ENCODE measurements around the gene ITPKC. TPM values are rescaled to one million over a fixed set of nuclear protein-coding genes. Genes with fewer than 3 reads are reported as not detected.

Gene ITPKC
- total RNA-seq, result 4.7 and 5.1 TPM in 2 replicates

DNA sequence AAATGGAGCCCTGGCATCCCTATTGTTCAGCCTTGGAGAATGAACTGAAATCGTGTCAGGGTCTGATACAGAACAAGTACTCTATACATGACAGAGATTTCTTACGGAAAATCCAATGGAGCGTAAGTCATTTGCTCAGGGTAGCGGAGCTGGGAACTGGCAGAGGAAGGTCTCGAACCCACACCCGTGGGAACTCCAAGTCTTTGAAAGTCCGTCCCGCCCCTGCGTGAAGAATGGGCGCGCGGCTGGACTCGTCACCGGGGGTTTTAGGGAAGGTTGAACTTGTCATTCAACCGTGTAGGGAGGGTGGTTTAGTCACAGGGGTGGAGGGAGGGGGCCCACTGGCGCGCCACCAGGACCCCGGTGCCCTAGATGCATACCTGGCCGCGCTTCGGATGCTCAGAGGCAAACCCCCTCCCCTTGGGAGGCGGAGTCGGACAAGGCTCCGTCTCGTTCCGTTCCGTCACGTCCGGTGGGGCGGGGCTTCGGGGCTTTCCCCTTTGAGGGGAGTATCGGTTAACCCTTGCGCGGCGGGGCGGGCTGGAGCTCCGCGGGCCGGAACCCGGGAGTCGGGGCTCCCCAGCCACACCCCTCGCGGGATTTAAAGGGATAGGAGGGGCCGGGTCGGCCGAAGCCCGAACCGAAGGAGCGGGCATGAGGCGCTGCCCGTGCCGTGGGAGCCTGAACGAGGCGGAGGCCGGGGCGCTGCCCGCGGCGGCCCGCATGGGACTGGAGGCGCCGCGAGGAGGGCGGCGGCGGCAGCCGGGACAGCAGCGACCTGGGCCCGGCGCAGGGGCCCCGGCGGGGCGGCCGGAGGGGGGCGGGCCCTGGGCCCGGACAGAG is at the start of gene ITPKC, which contains the start of gene COQ8B:
TSS of gene ITPKC (plus strand) at position 631 of the 843 bp plus-strand sequence. CDS start at position 655, 24 bp downstream.
TSS of gene COQ8B (minus strand) at position 405 of the 843 bp plus-strand sequence. CDS start 2,254 bp downstream, outside the sequence.
- intact Hi-C loops (cut with micrococcal nuclease), result loop anchor here (1.0 to 10.0 kb wide), 6 partner anchors 62 to 678 kb away; partner anchors contain the start of genes BCKDHA, C19orf47, EXOSC5 and PLD3

DNA sequence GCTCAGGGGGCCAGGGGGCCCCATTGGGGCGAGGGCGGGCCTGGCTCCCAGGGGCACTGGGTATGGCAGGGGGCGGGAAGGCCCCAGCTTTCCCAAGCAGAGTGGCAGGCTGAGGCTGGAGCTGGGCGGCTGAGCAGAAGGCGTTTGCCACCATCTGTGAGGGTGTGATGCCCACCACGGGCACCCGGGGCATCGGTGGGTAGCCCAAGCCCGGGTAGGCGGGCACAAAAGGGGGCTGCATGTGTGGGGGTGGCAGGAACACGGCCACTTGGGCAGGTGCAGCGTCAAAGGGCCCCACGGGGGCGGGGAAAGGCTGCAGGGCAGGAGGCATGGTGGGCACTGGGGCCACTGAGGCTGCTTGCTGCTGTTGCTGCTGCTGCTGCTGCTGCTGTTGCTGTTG is 49.3 kb upstream of the ITPKC start:
- intact Hi-C loops (cut with micrococcal nuclease), result no loop called here

DNA sequence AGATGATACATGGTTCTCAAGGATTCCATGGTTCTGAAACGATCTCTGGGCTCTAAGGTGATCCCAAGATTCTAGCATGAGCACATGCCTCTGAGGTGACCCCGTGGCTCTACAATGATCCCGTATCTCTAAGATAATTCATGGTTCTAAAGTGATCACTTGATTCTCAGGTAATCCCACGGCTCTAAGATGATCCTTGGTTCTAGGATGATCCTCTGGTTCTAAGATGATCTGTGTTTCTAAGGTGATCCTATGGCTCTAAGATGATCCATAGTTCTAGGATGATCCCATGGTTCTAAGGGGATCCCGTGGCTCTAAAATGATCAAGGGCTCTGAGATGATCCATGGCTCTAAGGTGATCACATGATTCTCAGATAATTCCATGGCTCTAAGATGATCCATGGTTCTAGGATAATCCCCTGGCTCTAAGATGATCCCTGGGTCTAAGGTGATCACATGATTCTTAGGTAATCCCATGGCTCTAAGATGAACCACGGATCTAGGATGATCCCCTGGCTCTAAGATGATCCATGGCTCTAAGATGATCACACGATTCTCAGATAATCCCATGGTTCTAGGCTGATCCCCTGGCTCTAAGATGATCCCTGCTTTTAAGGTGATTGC is 47.8 kb upstream of the ITPKC start:
- intact Hi-C loops (cut with micrococcal nuclease), result no loop called here

DNA sequence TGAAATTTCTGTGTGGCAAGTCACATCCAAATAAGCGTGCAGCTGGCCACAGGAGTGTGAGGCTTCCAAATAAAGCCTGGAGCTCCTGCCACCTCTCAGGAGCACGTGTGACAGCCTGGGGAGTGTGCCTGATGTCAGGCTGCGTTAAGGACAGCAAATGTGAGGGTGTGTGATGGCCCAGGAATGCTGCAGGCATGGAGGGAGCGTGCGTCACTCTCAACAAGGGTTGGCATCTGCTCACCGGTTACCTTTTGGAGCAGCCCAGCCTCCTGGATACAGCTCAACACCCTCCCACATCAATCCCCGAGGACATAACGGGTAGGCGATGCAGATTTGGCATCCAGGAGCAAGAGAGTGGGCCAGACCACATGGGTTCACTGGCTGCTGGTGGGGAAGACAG is 45.5 kb upstream of the ITPKC start:
- intact Hi-C loops (cut with micrococcal nuclease), result no loop called here

DNA sequence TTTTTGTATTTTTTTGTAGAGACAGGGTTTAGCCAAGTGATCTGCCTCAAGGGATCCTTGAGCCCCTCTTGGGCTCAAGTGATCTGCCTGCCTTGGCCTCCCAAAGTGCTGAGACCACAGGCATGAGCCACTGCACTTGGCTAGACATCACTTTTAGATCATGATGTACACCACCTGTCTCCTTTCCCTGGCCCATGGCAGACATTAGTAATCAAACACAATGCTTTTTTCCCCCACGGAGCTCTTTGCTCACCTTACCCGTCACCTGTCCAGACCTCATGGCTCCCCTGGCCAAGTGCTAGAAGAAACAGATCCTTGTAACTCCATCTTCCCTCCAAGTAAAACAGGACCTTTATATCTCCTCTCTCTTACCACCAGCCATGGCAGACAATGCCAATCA is 44.9 kb upstream of the ITPKC start:
- intact Hi-C loops (cut with micrococcal nuclease), result no loop called here

DNA sequence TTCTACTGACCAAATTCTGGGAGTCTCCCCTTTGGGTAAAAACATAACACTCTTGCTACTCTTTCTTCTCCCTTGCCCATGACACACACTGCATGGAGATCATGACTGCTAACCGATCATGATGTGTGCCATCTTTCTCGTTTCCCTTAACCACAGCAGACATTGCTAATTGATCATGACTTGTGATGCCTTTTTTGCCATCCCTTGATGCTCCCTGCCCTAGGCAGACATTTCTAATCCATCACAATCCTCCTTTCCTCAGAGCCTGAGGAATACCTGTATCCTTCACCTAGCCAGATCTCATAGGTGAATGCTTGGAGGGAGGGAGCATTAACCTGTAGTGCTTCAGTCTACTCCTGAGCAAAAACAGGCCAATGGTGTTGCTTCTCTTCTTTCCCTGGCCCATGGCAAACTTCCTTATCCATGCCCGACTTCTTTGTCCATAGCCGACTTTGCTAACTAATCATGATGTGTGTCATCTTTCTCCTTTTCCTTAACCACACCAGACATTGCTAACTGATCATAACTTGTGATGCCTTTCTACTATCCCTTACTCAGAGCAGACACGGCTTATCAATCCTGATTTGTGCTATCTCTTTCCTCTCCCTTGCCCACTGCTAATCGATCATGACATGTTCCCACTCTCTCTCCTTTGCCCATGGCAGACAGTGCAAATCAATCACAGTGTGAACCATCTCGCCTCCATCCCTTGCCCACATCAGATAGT is 44.2 kb upstream of the ITPKC start:
- intact Hi-C loops (cut with micrococcal nuclease), result no loop called here

DNA sequence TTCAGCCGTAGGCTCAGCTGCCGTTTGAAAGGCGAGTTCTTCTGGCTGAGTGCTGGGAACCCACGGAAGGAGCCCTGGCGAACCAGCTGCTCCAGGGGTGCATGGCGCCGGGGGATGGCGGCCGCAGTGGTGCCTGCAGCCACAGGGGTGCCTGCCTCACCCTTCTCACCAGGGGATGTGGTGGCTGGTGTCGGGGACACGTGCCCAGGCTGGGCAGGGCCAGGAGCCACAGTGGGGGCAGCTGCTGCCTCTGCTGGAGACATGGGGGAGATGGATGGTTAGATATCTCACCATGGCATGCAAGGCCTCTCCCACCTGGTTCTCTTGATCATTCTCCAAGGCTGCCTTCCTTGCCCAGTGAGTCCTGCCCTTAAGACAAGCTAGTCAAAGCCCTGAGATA is 43.5 kb upstream of the ITPKC start:
- intact Hi-C loops (cut with micrococcal nuclease), result no loop called here

DNA sequence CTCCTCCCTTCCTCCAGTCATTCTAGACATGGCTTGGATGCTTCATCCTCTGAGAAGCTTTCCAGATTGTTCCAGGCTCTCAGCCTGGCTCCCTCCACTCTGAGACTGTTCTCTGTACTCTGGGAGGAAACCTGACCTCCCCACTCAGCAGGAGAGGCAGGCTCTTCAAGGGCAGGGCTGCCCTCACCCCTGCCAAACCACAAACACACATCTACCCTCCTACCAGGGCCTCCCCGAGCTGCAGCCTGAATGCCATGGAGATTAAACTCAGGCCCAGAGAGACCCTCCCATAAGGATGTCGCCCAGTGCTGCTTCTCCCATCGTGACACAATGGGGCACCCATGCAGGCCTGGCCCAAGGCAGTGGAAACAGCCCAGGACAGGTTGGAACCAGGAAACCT is 42.6 kb upstream of the ITPKC start:
- intact Hi-C loops (cut with micrococcal nuclease), result no loop called here

DNA sequence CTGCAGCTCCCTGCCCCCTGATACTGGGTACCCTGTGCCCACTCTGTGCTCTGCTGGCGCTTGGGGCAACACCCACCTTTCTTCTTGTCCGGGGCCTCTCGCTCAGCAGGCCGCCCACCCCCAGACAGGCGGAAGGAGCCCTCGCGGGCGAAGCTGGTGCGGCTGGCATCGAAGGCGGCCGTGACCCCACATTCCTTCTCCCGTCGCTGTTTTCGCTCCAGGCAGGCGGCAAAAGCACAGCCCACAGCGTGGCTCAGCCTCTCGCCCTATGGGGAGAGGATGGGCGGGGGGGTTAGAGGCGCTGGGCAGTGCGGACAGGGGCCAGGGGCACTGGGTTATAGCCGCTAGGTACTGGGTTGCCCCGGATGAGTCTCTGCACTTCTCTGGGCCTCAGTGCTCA is 39.8 kb upstream of the ITPKC start:
- intact Hi-C loops (cut with micrococcal nuclease), result no loop called here

DNA sequence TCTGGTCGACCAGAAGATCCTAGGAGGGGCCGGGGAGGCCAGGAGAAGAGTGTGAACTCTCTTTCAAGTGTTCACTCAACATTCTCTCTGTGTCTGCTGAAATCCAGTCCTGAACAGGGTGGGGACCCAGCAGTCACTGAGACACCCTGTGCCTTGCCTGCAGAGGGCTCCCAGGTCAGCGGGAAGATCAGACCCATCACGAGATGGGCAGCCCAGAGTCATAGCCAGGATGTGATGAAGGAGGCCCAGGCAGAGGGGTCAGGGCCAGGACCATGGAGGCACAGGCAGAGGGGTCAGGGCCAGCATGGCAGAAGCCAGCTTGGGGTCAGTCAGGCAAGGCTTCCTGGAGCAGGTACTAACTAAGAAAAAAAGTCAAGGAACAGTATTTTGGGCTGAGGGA is 35.9 kb upstream of the ITPKC start:
- intact Hi-C loops (cut with micrococcal nuclease), result no loop called here

DNA sequence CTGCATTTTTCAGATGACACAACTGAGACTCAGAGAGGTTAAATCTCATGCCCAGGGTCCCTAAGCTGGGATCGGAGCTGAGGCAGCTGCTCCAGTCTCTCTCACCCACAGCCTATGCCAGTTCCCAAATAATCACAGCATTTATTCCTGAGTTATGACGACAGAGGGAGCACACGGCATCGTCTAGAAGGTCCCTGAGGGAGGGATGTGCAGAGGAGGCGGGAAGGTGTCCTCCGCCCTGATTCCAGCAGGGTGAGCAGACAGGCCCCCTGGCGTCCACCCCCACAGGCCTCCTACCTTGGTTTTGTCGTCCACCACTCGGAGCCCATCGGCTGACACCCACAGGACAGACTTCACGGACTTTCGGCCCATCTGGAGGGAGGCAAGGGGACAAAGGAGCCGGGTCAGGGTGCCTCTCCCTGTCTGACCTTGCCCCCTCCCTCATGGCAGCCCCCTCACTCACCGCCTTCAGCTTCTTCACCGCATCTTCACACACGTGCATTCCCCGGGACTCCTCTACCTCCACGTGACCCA is 34.4 kb upstream of the ITPKC start:
- intact Hi-C loops (cut with micrococcal nuclease), result no loop called here

DNA sequence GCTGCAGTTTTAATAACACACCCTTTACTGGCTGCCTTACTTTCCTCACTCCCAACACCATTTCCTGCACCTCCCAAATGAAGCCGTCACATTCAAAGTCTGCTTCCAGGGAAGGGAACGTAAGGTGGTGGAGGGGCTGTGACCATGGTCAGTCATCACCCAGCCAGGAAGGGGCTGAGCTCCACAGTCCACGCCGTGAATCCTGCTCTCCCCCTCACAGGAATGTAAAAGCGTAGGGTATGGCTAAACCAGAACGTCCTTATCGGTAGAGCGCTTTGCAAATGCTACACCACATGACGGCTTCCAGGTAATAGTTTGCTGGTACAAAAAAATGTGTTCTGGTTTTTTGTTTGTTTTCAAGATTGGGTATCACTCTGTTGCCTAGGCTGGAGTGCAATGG is 33.5 kb upstream of the ITPKC start:
- intact Hi-C loops (cut with micrococcal nuclease), result no loop called here

DNA sequence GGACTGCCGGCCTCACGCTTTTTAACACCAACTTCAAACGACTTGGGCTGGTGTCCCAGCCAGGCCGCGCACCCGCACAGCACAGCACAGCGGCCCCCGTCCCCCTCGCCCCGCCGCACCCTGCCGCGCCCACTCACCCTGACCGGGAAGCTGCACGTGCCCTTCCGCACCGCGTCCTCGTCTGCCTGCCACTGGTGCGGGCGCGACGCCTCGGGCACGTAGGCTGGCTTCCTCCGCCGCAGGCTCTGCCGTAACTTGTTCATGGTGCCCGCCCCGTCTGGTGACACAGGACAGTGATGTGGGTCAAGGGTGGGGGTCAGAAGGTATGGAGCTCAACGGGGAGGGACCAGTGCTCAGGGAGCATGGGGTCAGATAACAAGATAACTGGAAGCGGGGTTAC is 32.6 kb upstream of the ITPKC start:
- intact Hi-C loops (cut with micrococcal nuclease), result no loop called here

DNA sequence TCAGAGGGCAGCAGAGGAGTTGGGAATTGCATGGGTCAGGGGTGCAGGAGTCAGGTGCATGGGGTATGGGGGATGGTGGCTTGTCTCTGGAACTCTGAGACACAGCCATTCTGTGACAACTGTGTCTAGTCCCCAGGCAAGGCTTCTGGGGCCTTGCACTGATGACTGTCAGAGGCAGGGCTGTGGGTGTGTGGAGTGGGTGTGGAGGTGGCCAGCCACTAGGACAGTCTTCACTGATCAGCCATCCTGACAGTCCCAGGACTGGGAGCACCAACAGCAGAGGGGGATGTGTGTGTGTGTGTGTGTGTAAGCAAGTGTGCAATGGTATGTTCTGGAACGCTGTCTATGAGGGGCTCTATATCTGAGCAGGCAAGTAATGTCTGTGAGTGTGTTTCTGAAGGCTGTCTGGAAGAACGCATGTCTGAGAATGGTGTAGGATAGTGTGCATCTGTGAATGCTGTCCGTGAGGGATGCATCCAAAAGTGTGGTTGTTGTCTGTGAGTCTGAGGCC is 31.8 kb upstream of the ITPKC start:
- intact Hi-C loops (cut with micrococcal nuclease), result no loop called here

DNA sequence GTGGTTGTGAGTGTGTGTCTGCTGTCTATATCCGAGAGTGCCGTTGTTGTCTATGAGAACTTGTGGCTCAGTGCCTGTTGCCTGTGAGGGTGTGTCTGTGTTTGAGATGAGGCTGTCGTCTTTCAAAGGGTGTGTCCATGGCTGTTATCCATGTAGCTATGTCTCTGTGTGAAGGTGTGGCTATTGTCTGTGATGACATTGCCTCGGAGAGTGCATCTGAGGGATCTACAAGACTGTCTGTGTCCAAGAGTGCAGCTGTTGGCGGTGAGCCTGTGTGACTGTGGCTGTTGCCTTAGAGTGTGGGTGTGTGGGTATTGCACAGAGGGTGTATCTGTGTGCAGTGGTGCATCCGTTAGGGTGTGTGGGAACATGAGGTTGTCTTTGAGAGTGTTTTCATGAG is 31.3 kb upstream of the ITPKC start:
- intact Hi-C loops (cut with micrococcal nuclease), result no loop called here

DNA sequence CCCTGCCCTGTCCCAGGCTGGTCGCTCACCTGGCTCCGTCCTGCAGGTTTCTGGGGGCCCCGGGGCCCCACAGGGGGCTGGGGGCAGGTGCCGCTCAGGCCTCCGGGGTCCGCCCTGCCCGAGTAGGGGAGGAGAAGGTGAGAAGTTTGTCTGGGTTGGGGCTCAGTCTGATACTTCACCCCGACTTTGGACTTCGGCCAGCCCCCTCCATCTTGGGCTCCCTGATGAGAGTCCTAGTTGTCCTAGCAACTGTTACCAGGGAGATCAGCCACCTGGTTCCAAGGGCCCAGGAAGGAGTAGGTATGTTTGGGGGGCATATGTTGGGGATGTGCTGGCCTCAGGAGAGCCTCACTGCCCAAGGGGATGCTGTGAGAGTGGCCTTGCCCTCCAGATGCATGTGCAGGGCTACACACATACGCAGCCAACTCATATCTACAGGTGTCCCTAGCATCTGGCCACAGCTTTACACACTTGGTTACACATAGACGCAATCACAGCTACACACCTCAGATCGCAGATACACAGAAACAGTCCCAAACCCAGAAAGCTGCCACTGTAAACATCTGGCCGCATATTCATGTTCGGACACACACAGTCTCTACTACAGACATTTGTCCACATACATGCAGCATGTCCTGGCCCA is 29.9 kb upstream of the ITPKC start:
- intact Hi-C loops (cut with micrococcal nuclease), result no loop called here

DNA sequence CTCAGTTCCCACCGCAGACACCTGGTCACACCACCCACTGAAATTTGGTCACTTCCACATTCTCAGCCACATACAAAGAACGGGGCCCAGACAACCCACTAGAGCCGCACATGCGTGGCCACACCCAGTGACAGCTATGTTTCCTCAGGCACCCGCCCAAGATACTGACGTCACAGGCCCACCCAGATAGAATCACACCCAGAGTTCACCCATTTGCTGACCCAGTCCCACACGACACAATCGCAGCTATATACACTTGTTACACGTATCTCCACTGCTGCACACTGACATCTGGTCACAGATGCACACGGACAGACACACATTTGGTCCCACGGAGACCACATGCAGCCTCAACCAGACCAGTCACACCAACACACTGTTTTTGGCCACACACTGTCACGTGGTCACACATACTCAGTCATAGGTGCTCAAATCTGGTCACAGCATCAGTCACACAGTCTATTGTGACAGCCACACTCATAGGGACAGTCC is 29.3 kb upstream of the ITPKC start:
- intact Hi-C loops (cut with micrococcal nuclease), result no loop called here

DNA sequence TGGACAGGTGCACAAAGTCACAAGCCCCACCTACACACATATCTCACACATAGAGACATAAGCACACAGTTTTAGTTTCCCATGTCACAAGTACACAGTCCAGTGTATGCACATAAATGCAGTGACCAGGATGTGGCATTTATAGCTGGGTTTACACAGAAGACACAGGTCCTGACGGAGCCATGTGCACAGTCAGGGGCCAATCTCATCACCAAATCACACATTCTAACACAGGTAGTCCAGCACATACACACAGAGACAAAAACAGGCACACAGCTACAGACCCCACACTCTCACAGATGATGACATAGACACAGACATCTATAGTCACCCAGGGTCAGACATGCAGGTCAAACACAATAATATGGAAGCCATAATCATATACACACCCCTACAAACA is 28.6 kb upstream of the ITPKC start:
- intact Hi-C loops (cut with micrococcal nuclease), result no loop called here

DNA sequence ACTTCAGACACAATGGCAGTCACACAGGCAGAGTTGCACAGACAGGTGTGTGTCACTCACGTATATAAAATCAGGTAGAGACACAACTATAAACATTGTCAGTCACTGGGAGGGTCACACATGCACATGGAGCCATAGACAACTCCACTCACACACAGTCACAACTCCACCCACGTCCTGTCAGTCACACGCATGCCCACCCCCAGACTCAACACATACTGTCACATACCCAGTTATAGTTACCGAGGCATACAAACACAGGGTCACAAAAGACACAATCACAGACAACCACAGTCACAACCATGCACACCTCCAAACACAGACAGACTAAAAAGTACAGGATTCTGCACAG is 27.9 kb upstream of the ITPKC start:
- intact Hi-C loops (cut with micrococcal nuclease), result no loop called here

DNA sequence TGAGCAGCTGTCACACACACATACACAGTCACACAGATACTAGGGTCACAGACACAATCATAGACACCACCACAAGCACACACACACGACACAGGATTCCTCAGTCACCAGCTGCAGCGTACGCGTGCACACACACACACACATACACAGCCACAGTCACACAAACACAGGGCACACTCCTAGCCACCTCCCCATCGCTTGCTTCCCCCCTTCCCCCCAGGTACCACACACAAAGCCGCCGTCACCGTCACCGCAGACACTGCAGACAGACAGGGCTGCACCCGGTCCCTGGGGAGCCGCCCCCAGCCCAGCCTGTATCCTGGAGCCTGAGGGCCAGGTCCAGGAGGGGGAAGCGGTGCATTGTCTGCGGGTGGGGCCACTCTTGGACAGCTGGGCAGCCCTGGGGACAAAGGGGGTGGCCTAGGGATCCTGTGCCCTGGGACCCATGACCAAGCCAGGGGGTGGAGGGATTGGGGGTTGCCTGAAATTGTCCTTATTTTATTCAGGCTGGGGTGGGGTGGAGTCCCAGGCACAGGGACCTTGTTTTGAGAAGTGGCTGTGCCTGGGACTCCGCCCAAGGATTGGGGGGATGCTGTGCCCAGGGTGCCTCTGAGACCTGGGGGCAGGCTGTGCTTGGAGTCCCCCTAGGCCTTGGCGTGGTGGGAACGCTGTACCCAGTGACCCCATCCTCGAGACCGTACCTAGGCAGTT is 27.4 kb upstream of the ITPKC start:
- intact Hi-C loops (cut with micrococcal nuclease), result loop anchor here (1.0 kb wide), 4 partner anchors 26 to 89 kb away; partner anchors contain the start of genes RAB4B and SNRPA
